NCI-H2029 treated with DMSO at 0.1 percent for 48 hours (cell line): ENCODE results near the gene GNG4.
"Not testable (repeated sequence)": the region's sequence is repeated elsewhere in the genome, so short reads cannot be mapped to it uniquely, and the experiment has no call there.

Source experiments
- DNase-seq: peaks from one replicate; lab custom pipeline; 2025; lab: John Stamatoyannopoulos, UW

Gene GNG4

DNA sequence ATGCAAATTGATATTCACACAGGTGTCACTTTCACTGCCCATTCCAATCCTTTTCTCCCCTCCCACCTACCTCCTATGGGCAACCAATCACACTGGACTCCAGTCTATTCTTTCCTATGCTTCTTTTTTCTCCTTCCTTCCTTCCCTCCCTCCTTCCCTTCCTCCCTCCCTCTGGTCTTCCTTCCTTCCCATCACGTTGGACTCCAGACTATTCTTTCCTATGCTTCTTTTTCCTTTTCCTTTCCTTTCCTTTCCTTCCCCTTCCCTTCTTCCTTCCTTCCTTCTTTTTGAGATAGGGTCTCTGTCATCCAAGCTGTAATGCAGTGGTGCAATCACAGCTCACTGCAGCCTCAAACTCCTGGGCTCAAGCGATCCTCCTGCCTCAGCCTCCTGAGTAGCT, 64.6 kb downstream of the GNG4 start:
- no peak for DNase-seq

DNA sequence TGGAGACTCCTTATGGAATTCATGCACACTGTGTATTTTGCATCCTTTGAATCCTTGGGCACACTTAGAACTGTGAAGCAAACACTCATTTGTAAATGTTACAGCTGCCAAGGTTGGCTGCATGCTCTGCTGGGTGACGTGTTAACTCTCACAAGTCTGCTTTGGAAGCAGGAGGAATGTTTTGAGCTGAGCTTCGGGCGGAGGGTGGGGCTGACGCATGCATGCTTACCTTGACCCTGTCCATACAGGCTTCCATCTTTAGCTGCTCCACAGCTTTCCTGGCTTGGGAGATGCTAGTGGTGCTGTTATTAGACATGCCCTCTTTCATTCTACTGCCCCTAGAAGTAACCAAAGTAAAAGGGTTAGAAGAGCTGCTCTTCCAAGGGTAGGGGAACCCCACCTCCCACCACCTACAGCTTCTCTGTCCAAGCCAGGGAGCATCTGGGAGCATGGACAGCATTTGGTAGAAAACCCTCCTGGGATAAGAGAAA, 66.0 kb downstream of the GNG4 start:
- no peak for DNase-seq

DNA sequence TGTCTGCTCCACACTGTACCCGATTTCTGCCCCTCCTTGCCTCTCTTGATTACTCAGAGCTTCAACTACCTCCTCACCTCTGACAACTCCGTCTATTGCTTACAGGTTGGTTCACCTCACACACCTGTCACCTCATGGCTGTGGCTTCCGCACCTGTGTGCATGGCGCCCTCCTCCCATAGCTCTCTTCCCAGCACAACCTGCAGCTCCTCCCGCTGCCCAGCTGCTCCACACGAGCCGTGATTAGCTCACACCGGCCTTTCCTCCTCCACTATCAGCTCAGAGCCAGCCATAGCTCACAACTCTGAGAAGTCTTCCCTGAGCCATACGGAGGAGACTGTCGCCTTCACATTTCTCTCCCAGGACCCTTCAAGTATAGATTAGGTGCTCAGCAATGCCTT, 67.5 kb downstream of the GNG4 start:
- no peak for DNase-seq

DNA sequence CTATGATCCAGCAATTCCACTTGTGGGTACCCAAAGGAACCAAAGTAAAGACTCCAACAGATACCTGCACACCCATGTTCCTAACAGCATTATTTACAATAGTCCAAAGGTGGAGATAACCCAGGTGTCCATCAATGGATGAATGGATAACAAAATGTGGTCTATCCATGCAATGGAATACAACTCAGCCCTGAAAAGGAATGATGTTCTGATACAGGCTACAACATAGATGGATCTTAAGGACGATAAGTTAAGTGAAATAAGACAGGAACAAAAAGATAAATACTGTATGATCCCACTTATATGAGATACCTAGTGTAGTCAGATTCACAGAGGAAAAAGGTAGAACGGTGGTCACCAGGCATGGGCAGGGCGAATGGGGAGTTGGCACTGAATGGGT, 69.7 kb downstream of the GNG4 start:
- no peak for DNase-seq

DNA sequence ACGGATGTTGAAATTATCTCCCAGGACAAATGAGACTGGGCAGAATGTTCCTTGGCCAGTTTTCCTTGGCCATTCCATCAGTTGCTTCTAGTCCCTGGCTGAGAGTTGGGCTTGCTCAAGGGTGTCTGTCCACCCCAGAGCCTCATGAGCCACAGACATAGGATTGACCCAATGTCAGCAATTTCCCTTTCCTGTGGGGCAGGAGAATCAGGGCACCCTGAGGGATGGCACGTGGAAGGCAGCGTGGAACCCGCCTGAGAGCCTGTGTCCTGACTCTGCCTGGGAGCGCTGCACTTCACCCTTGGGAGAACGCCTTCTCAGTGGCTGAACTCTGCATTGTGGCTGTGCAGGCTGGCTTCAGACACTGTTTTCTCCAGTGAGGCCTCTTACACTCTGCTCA, 74.0 kb downstream of the GNG4 start:
- no peak for DNase-seq

DNA sequence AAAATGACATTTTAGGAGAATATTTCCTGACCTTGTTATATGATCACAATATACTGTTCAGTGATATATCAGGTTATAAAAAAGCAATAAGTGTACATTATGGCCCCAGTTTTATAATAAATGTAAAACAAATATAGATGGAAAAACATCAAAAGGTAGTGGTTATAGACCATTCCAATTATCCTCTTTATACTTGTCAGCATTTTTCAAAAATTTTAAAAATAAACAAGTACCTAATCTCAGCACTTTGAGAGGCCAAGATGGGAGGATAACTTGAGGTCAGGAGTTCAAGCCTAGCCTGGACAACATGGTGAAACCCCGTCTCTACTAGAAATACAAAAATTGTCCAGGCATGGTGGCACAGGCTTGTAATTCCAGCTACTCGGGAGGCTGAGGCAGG, 75.7 kb downstream of the GNG4 start:
- DNase-seq: no peak

DNA sequence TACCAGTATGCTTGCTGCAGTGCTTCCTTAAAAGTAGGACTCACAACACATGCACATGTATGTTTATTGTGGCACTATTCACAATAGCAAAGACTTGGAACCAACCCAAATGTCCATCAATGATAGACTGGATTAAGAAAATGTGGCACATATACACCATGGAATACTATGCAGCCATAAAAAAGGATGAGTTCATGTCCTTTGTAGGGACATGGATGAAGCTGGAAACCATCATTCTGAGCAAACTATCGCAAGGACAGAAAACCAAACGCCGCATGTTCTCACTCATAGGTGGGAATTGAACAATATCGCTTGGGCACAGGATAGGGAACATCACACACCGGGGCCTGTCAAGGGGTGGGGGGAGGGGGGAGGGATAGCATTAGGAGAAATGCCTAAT, 76.6 kb downstream of the GNG4 start:
- DNase-seq: not testable (repeated sequence)

DNA sequence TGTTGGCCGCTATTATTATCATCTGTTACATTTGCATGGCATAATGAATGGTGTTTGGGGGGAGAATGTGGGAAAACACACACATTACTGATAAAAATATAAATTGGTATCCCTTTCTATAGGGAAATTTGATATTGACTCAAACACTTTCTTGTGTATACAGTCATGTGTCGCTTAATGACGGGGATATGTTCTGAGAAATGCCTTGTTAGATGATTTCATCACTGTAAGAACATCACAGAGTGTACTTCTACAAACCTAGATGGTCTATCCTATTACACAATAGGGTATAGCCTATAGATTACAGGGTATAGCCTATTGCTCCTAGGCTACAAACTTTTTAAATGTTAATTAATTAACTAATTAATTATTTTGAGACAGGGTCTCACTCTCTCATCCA, 78.1 kb downstream of the GNG4 start:
- no peak for DNase-seq

DNA sequence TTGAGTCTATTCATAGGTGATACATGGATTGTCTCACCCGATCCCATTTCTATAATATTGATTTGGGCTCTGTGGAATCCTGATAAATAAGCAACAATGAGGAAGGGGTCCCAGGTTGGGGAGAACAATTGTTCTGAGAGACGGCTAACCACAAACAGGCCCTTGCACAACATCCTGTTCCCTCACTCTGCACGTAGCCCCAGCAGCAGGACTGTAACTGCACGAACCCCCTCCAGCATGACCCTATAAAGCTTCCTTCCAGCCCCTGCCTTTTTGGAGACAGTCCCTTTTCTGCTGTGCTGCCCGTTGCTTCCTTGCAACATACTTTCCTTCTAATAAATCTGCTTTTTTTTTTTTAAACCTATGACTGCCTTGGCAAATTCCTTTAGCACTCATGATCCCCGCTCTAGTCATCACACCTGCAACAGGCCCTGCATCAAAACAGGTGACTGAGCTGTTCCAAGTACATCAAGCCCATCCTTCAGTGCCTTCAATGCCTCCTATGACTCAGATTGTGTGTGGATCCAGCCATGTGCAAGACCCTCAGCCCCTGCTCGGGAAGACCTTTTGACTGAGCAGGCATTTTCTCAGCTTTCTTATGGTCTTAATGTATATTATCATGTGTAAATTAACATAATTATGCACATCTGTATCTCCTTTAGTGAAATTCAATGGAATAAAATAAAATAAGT, 81.6 kb downstream of the GNG4 start:
- no peak for DNase-seq

DNA sequence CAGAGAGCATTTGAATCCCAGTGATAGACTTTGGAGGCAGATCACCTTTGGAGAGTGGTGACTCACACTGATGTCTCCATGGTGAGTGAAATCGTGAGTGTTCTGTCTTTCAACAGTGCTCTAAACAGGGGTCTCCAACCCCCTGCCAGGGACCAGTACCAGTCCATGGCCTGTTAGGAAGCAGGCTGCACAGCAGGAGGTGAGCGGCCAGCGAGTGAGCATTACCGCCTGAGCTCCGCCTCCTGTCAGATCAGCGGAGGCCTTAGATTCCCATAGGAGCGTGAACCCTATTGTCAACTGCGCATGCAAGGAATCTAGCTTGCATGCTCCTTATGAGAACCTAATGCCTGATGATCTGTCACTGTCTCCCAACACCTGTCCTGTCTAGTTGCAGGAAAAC, 83.5 kb downstream of the GNG4 start:
- DNase-seq: no peak

DNA sequence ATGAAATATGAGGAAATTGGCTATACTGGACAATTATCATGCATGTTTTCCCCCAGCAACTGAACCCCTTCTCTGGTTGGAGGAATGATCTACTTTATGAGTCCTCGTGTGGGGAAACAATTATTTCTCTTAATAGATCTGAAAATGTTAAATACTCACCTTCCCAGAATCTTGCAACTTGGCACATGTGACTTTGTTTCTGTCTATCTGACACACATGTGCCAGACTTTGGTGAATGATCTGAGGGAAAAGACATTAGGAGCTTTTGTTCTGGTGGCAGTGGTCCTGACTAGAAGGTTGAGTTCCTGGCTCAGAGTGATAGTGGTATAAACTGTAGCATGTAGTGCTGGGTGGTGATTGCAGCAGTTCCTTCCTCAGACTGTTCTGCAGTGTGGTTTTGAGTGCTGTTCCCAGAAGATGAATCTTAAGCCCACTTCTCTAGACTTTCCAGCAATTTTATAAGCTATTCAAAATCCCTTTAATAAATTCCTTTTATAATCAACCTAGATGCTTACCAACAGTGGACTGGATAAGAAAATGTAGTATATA, 86.0 kb downstream of the GNG4 start:
- no peak for DNase-seq

DNA sequence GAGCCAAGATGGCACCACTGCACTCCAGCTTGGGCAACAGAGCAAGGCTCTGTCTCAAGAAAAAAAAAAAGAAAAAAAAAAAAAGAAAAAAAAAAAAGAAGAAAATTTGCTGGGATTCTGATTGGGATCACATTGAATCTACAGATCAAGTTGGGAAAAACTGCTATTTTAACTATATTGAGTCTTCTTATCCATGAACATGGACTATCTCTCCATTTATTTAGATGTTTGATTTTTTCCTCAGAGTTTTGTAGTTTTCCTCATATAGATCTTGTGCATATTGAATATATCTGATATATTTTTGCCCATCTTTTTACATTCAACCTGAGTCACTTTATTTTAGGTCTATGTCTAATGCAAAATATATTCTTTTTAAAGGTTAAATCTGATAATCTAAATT, 87.0 kb downstream of the GNG4 start:
- DNase-seq: no peak

DNA sequence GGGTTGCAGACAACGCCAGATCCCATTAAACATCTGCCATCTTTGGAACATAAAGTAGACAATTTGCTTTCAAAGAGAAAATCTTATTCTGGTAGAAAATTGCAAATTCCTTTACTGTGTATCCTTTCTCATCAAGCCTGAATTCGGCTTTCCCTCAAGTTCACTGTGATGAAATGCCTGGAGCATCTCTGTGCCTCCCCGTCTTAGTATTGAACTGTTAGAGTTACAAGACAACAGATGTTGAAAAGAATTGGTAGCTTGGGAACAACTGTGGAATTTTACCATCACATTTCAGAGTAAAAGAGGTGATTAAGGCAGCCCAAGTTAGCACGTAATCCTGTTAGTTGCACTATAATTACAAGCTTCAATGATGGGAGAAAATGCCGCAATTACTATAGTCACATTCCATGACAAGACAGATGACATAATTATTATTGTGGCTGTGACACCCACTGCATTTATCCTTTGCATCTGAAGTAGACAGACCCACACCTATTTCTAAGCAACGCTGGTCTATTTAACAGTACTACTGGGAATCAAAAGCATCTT, 90.9 kb downstream of the GNG4 start:
- no peak for DNase-seq

DNA sequence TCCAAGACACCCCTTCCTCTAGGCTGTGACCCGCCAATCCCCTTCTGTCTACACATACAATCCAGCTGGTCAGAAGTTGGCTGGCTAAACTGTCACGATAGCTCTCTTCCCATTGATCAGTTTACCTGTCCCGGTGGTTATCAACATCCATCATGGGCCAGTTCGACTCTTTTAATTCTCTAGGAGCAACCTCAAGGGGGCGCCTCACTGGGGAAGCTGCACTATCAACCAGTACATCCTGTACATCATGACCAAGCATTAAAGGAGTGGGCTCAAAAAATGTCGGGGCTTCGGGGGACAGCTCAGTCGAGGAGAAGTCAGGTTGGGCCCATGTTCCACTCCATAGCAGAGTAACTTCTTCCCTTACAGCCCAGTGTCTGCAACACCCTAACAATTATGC, 92.1 kb downstream of the GNG4 start:
- DNase-seq: no peak

DNA sequence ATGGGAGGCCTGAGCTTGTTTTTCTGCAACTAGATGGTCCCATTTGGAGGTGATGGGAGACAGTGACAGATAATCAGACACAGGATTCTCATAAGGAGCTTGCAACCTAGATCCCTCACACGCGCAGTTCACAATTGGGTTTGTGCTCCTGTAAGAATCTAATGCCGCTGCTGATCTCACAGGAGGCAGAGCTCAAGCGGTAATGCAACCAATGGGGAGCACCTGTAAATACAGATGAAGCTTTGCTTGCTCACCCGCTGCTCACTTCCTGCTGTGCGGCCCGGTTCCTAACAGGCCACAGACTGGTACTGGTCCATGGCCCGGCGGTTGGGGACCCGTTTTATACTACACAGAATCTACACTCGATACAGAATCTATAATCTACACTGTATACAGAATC, 92.8 kb downstream of the GNG4 start:
- DNase-seq: no peak

DNA sequence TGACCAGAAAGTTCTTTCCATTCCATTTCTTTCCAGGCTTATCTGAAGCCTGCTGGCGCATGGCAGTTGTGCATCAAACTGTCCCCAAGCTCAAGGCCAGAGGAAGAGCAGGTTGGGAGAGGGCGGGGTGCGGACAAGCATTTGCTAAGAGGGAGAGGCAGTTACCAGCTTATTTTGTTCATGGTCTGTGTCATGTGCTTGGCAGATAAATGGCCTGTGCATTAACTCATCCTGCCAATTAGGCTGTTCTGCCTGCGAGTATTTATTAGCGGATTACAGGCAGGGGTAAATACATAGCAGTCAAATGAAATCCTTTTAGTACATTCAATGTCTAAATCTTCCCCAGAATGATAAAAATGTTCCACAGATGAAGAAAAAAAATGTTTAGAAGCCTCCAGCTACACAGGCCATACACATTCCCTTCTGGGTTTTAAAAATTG, 96.5 kb downstream of the GNG4 start:
- no peak for DNase-seq

DNA sequence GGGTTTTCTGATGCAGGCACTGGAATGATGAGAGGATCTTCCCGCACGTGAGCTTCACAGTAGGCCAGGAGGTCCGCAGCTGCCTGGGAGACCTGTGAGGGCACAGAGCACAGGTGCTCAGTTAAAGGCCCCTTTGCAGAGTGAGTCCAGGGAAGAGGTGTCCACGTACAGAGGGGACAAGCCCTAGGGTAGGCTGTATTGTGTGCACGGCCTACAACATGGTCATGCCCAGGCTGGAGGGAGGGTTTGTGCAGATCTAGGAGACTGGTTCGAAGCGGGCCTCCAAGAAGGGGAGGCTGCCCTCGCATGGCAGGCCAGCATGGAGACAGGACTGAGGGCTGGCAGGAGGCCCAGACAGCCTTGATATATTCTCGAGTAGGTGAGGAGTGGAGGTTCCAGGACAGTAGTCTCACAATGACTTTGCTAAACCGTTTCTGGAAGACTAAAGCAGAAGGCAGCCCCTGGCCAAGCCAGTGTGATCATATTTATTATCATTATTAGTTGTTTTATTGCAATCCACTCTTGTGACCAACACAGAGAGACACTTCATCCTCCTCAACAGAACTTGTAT, 97.4 kb downstream of the GNG4 start:
- DNase-seq: peak; percentile 47

DNA sequence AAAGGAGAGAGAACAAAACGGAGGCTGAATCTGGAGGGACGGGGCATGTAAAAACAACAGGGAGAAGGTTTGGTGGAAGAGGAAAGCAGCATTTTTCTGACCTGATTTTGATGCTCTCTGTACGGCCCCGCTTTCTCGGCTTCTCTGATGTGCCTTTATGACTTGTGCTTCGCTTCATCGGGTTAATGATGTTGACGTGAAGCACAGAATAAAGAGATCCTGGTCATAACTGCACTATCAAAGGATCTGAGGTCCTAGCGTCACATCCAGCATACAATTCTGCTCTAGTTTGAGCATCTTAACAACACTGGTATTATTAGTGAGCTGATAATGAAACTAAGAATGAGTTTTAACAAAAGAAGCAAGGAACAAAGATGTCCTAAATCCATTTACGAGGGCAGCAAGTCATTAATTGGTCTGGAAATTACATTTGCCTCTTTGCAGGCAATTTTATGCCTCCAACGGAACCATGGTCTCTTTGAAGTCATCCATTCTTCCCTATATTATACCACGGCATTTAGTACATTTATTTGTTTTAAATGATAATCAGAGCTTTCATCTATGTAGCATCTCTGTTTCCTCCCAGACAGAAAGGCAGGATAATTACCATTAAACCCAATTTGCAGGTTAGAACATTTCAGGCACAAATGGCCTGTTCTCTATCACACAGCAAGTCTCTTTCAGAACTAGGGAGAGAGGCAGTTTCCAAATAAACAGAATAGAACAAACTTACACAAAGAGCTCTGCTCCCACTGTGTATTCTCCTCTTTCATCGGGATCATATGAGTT, 100.0 kb downstream of the GNG4 start:
- DNase-seq: no peak

DNA sequence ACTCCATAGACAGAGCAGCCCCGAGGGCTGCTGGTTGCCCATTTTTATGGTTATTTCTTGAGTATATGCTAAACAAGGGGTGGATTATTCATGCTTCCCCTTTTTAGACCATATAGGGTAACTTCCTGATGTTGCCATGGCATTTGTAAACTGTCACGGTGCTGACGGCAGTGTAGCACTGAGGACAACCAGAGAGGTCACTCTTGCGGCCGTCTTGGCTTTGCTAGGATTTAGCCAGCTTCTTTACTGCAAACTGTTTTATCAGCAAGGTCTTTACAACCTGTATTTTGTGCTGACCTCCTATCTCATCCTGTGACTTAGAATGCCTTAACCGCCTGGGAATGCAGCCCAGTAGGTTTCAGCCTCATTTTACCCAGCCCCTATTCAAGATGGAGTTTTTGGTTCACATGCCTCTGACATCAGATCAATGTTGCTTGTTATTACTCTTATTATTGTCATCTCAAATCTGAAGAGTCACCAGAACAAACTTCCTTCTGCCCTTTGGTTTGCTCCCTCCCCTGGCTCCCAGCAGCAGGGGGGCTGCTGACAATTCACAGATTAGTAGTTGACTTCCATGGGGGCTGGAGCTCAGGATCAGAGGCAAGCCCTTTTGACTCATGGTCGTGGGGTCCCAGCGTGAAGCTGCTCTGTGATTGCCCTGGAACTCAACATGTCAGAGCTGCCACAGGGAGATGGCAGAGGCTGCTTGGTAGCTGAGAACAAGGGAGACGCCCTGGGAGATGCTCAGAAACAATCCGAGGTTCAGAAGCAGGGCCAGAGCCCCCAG, 103.0 kb downstream of the GNG4 start:
- DNase-seq: not testable (repeated sequence)

DNA sequence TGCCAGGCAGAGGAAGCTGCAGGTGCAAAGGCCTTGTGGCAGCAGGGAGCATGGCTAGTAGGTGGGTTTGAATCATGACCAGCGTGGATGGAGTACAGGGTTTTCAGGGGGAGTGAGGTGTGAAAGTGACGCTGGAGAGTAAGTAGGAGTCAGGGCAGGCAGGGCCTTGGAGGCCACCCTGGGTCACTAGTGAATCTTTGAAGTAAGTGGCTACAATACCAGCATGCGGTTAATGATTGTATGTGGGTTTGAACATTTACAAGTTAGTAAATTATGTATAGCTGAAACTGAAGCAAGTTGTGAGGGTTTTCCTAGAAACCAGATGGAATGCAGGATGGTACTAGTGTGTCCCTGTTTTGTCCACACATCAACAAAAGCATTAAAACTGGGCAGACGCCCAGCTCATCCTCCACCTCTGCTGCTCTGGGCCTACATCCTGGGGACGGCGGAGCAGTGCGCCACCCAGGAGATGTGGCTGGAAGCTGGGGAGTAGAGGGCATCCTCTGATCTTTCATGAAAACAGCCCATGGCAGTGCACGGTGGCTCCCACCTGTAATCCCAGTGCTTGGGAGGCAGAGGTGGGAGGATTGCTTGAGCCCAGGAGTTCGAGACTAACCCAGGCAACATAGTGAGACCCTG, 104.2 kb downstream of the GNG4 start:
- no peak for DNase-seq

DNA sequence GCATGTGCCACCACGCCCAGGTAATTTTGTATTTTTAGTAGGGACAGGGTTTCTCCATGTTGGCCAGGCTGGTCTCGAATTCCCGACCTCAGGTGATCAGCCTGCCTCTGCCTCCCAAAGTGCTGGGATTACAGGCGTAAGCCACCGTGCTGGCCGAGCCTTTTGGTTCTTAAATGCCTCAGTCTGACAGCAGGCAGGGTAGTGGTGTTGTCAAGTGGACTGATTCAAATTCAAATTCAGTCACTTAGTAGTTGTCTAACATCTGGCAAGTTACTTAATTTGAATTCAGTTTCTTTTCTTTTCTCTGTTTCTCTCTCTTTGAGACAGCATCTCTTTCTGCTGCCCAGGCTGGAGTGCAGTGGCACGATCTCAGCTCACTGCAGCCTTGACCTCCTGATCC, 106.7 kb downstream of the GNG4 start:
- DNase-seq: not testable (repeated sequence)
